ENCODE data around the gene MCRIP2.

The MCRIP2 gene

GRCh38 chr16:617855-618254 is 23.8 kb upstream of the MCRIP2 start:
- no peak for DNase-seq

- no peak for DNase-seq
Measured at GRCh38 chr16:619476-620100, 22.0 kb upstream of the MCRIP2 start.

- no peak for DNase-seq
Measured at GRCh38 chr16:620700-621525, 20.7 kb upstream of the MCRIP2 start.

GRCh38 chr16:621526-622105 is 20.0 kb upstream of the MCRIP2 start:
- no peak for DNase-seq

GRCh38 chr16:622920-623280 is 18.7 kb upstream of the MCRIP2 start:
- DNase-seq: no peak

- DNase-seq: no peak
Measured at GRCh38 chr16:624526-625070, 17.0 kb upstream of the MCRIP2 start.

GRCh38 chr16:625117-625976 is 16.3 kb upstream of the MCRIP2 start:
- DNase-seq: no peak

- DNase-seq: no peak
Measured at GRCh38 chr16:625977-626765, 15.5 kb upstream of the MCRIP2 start.

- peak; percentile 55 for DNase-seq
Measured at GRCh38 chr16:626787-627453, 14.7 kb upstream of the MCRIP2 start.

- no peak for DNase-seq
Measured at GRCh38 chr16:627454-628239, 14.0 kb upstream of the MCRIP2 start.

- no peak for DNase-seq
Measured at GRCh38 chr16:628321-629061, 13.1 kb upstream of the MCRIP2 start.

GRCh38 chr16:629185-629832 is 12.3 kb upstream of the MCRIP2 start:
- no peak for DNase-seq

- DNase-seq: no peak
Measured at GRCh38 chr16:629833-630248, 11.8 kb upstream of the MCRIP2 start.

- DNase-seq: no peak
Measured at GRCh38 chr16:630249-630814, 11.3 kb upstream of the MCRIP2 start.

GRCh38 chr16:630815-631405 is 10.7 kb upstream of the MCRIP2 start, which contains the start of gene WFIKKN1:
TSS of gene WFIKKN1 (plus strand) at chr16:630985. CDS start at chr16:631254, 269 bp downstream.
- DNase-seq: no peak

GRCh38 chr16:631808-632358 is 9.7 kb upstream of the MCRIP2 start:
- DNase-seq: no peak

- no peak for DNase-seq
Measured at GRCh38 chr16:632486-633335, 8.9 kb upstream of the MCRIP2 start.

Measured in activated CD8-positive, alpha-beta memory T cell treated with anti-CD3 and anti-CD28 coated beads, Interleukin-2, amount 50 U/mL, for 48 hours (primary cell).